Neutrophil (primary cell): ENCODE data around the gene FGFBP3.
A peak's percentile ranks its signal among the peaks of the same experiment; 100 is the strongest.

Source experiments
- H3K27ac ChIP-seq: fragments of 200-600 bp; sonication (generic); 2 replicates; pipeline ENCODE4 v1.5.1; 2016; ENCODE audit warnings: mild to moderate bottlenecking, moderate library complexity
- H3K27me3 ChIP-seq: fragments of 200-600 bp; sonication (generic); 2 replicates; pipeline ENCODE4 v1.6.0; 2016; ENCODE audit warnings: mild to moderate bottlenecking
- H3K36me3 ChIP-seq: fragments of 200-600 bp; sonication (generic); 2 replicates; pipeline ENCODE4 v1.5.1; 2017
- H3K4me1 ChIP-seq, 2 experiments: fragments of 200-600 bp in 1 of 2; sonication (generic) in 1 of 2; 1 replicate in 1 of 2; 2 replicates in 1 of 2; pipeline versions ENCODE4 v1.5.1 to v1.6.1; 2013 to 2016; ENCODE audit warnings: low read depth in 1 of 2, low read length in 1 of 2, mild to moderate bottlenecking in 1 of 2, moderate library complexity in 1 of 2; ENCODE audit not compliant: control insufficient read depth in 1 of 2, insufficient read depth in 1 of 2
- H3K4me3 ChIP-seq, 2 experiments: fragments of 200-600 bp in 1 of 2; sonication (generic) in 1 of 2; 1 replicate in 1 of 2; 2 replicates in 1 of 2; pipeline ENCODE4 v1.5.1; 2013 to 2016; ENCODE audit warnings: low read depth in 1 of 2, low read length in 1 of 2, mild to moderate bottlenecking in 1 of 2, moderate library complexity in 1 of 2
- H3K9me3 ChIP-seq: fragments of 200-600 bp; sonication (generic); 2 replicates; pipeline ENCODE4 v1.5.1; 2016
- CTCF ChIP-seq: fragments of 200-600 bp; sonication (generic); IDR thresholded peaks from 2 replicates; pipeline ENCODE4 v1.5.1; 2016; ENCODE audit warnings: antibody characterized with exemption

The FGFBP3 gene

GRCh38 chr10:91909117-91909677 is at the start of gene FGFBP3:
FGFBP3 (minus strand) TSS chr10:91909486; CDS start chr10:91908969, 517 bp downstream.
- Histone ChIP-seq H3K9me3 (no peaks in the 10 kb centered on the region), H3K27me3 (peaks cover 44% of the 10 kb centered on the region), H3K27ac (no peak within 1 kb of the TSS), H3K4me3 (peak within 1 kb of the TSS; percentile 60), H3K4me1 (peaks cover 16 to 18% of the 10 kb centered on the region in 2 experiments), H3K36me3 (no peaks in the 10 kb centered on the region)
- no peak for TF ChIP-seq CTCF

- TF ChIP-seq CTCF = no peak
- H3K27ac ChIP-seq = no peak overlapping the region
- no peaks in the 10 kb centered on the region for H3K27me3 ChIP-seq
- no peak overlapping the region for H3K4me3 ChIP-seq
- H3K9me3 ChIP-seq = no peaks in the 10 kb centered on the region
- peaks cover 92% of the 10 kb centered on the region for H3K36me3 ChIP-seq
- no peaks in the 10 kb centered on the region for H3K4me1 ChIP-seq
These were observed 47.8 kb upstream of the FGFBP3 start for GRCh38 chr10:91957091-91957490.

GRCh38 chr10:91955114-91955513 is 45.8 kb upstream of the FGFBP3 start:
- Histone ChIP-seq H3K36me3 (peaks cover 85% of the 10 kb centered on the region), H3K27ac (no peak overlapping the region), H3K9me3 (no peaks in the 10 kb centered on the region), H3K27me3 (no peaks in the 10 kb centered on the region), H3K4me1 (no peaks in the 10 kb centered on the region), H3K4me3 (no peak overlapping the region)
- TF ChIP-seq CTCF = no peak

GRCh38 chr10:91953600-91954160 is 44.4 kb upstream of the FGFBP3 start:
- no peak overlapping the region for H3K27ac ChIP-seq
- peaks cover 71% of the 10 kb centered on the region for H3K36me3 ChIP-seq
- no peaks in the 10 kb centered on the region for H3K27me3 ChIP-seq
- H3K4me1 ChIP-seq = no peaks in the 10 kb centered on the region
- TF ChIP-seq CTCF = no peak
- no peaks in the 10 kb centered on the region for H3K9me3 ChIP-seq
- no peak overlapping the region for H3K4me3 ChIP-seq

GRCh38 chr10:91944880-91945630 is 35.8 kb upstream of the FGFBP3 start:
- no peak overlapping the region for H3K27ac ChIP-seq

More at GRCh38 chr10:91944880-91945630, 35.8 kb upstream of the FGFBP3 start:
- no peaks in the 10 kb centered on the region for H3K9me3 ChIP-seq
- no peak for TF ChIP-seq CTCF
- H3K27me3 ChIP-seq = no peaks in the 10 kb centered on the region
- no peaks in the 10 kb centered on the region for H3K4me1 ChIP-seq
- H3K36me3 ChIP-seq = peaks cover 14% of the 10 kb centered on the region
- no peak overlapping the region for H3K4me3 ChIP-seq
